GM12801 (cell line): ENCODE results near the gene MPRIP.

ENCODE experiments used
- CTCF ChIP-seq: IDR thresholded peaks from one replicate; pipeline ENCODE4 v1.5.1; 2011; ENCODE audit warnings: control low read depth; ENCODE audit not compliant: insufficient read length; ENCODE audit errors: extremely low read depth

Gene MPRIP

GRCh38 chr17:17081304-17081940 lies 39.2 kb downstream of the MPRIP start:
- TF ChIP-seq CTCF: no peak

GRCh38 chr17:17082878-17083277 lies 40.6 kb downstream of the MPRIP start:
- no peak for TF ChIP-seq CTCF

GRCh38 chr17:17084317-17084835 lies 42.1 kb downstream of the MPRIP start:
- no peak for TF ChIP-seq CTCF

- TF ChIP-seq CTCF: no peak
Measured at GRCh38 chr17:17084941-17085340, 42.7 kb downstream of the MPRIP start.

GRCh38 chr17:17086585-17086984 lies 44.3 kb downstream of the MPRIP start:
- no peak for TF ChIP-seq CTCF

- no peak for TF ChIP-seq CTCF
Measured at GRCh38 chr17:17087424-17088015, 45.3 kb downstream of the MPRIP start.

GRCh38 chr17:17088086-17088485 lies 45.8 kb downstream of the MPRIP start:
- TF ChIP-seq CTCF: no peak
